IPS-18c (cell line): ENCODE measurements around the gene SYS1.

ENCODE experiments used
- H3K4me3 ChIP-seq: 2 replicates; pipeline ENCODE4 v1.7.0; 2013; ENCODE audit warnings: low read depth, mild to moderate bottlenecking, low read length, moderate library complexity; ENCODE audit not compliant: insufficient read depth
- H3K9me3 ChIP-seq: one replicate; pipeline ENCODE4 v1.6.1; 2013; ENCODE audit warnings: mild to moderate bottlenecking, low read length, moderate library complexity; ENCODE audit not compliant: control insufficient read depth, insufficient read depth

The SYS1 gene

DNA sequence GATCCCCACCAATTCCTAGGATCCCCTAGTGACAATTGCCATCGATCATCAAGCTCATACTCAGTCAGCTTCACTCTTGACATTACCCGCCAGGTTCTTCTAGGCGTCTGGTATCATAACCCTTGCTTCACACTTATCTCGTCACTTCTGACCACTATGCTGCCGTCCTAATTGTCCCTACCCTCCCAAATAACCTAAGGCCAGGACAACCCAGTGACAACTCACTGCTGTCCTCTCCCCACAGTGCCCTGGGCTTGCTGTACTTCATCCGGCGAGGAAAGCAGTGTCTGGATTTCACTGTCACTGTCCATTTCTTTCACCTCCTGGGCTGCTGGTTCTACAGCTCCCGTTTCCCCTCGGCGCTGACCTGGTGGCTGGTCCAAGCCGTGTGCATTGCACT is 3.7 kb downstream of the SYS1 start:
- H3K9me3 ChIP-seq: no peaks in the 10 kb centered on the region

DNA sequence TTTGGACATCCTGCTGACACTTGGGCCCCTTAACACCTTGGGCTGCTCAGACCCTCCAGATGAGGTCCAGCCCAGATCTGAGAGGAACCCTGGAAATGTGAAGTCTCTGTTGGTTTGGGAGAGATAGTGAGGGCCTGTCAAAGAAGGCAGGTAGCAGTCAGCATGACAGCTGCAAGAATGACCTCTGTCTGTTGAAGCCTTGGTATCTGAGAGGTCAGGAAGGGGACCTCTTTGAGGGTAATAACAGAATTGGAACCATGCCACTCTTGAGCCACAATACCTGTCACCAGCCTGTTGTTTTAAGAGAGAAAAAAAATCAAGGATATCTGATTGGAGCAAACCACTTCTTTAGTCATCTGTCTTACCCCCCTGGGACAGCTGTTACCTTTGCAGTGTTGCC is 4.2 kb downstream of the SYS1 start:
- Histone ChIP-seq H3K9me3 (no peaks in the 10 kb centered on the region), H3K4me3 (no peak overlapping the region)

More for the DNA sequence above, 3.7 kb downstream of the SYS1 start:
- H3K4me3 ChIP-seq: no peak overlapping the region

- H3K9me3 ChIP-seq: no peaks in the 10 kb centered on the region
- H3K4me3 ChIP-seq: no peak overlapping the region
Measured at GRCh38 chr20:45368221-45368980, 5.4 kb downstream of the SYS1 start.

DNA sequence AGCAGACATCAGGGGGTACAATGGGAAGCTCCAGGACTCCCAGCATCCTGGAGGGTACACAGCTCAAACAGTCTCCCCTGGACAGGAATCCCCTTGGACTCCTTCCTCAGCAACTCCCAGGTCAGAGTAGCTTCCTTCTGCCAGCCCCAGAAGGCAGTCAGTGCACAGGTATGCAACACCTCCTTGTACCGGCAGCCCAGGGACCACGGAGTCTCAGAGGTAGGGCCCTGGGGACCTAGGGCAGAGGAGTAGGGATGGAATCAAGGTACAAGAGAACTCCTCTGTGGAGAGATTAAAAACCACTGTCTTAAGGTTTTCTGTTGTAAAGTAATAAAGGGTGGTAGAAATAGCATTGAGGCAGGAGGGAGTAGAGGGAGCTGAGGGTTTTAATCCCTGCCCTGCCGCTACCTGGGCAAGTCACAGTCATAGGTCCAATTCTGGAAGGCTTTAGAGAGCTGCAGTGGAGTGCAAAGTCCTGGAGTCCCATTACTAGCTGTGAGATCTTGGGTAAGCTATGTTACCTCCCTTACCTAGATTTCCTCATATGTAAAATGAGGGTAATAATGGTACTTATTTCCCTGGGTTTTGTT is 7.7 kb downstream of the SYS1 start:
- H3K9me3 ChIP-seq: no peaks in the 10 kb centered on the region

GRCh38 chr20:45372241-45372640 is 9.3 kb downstream of the SYS1 start:
- Histone ChIP-seq H3K4me3 (no peak overlapping the region; the same call in 1 of the 2 replicates), H3K9me3 (no peaks in the 10 kb centered on the region)

More for the DNA sequence above, 7.7 kb downstream of the SYS1 start:
- no peak overlapping the region for H3K4me3 ChIP-seq

GRCh38 chr20:45372646-45373352 is 9.8 kb downstream of the SYS1 start:
- no peaks in the 10 kb centered on the region for H3K9me3 ChIP-seq
- H3K4me3 ChIP-seq: peak overlapping the region; percentile 45

GRCh38 chr20:45373353-45374100 is 10.6 kb downstream of the SYS1 start:
- Histone ChIP-seq H3K4me3 (peak overlapping the region; percentile 45), H3K9me3 (no peaks in the 10 kb centered on the region)

GRCh38 chr20:45374101-45374467 is 11.1 kb downstream of the SYS1 start:
- Histone ChIP-seq H3K4me3 (no peak overlapping the region), H3K9me3 (no peaks in the 10 kb centered on the region)

- no peaks in the 10 kb centered on the region for H3K9me3 ChIP-seq
- no peak overlapping the region for H3K4me3 ChIP-seq
Measured at GRCh38 chr20:45374966-45375365, 12.0 kb downstream of the SYS1 start.

DNA sequence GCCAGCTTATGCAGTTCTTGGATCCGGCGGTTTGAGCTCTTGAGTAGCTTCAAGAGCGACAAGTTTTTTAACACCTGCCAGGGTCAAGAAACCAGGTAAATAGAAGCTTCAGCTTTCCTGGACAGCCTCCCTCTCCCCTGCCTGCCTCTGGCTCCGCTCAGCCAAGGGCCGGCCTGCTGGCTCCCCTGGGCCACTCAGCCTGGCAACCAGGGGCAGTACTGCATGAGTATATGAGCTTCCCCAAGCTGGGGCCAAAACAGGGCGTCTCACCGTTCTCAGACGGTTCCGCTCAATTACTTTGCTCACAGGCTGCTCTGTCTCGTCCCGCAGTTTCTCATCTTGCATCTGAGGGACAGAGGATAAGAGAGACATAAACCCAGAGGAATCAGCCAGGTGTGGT is 14.3 kb downstream of the SYS1 start:
- H3K4me3 ChIP-seq: no peak overlapping the region
- H3K9me3 ChIP-seq: no peaks in the 10 kb centered on the region

DNA sequence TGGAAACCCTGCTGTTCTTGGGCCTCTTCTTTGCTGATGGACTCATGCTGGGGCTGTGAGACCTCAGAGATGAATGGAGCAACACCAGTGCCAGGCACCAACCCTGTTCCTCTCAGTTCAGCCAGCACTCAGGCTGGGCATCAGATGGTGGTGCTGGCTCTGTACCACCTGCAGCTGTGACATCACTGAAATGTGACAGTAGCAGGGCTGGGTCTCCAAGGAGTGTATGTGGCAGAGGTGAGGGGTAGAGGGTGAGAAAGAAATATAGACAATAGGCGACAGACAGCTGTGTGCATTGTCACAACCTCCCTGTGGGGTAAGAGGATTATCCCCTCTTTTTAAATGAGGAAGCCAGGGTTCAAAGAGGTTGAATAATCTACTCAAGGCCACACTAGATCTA is 15.2 kb downstream of the SYS1 start, which contains the start of gene TP53TG5:
Gene TP53TG5, minus strand, starts transcription at position 135 of the 400 bp plus-strand sequence. Its CDS starts 89 bp downstream, at position 46.
- Histone ChIP-seq H3K4me3 (no peak within 1 kb of the TSS), H3K9me3 (no peaks in the 10 kb centered on the region)

- no peaks in the 10 kb centered on the region for H3K9me3 ChIP-seq
- H3K4me3 ChIP-seq: no peak overlapping the region
Measured at GRCh38 chr20:45387274-45387673, 24.3 kb downstream of the SYS1 start.

DNA sequence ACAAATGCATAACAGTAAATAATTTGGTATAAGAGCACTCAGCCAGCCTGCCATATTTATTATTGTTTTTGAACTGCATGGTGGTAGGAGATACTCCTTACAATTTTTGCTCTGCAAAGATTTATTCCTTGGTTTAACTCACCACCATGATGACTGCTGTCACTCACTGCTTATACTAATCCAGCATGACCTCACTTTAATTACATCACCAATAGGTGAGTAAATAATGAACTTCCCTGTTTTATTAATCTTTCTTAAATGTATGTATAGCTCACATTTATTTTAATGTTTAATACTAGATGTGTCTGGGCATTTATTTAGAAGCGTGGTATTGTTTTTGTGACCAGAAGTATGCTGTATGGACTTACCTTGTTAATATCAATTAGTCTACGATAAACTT is 28.0 kb downstream of the SYS1 start:
- no peaks in the 10 kb centered on the region for H3K9me3 ChIP-seq
- no peak overlapping the region for H3K4me3 ChIP-seq

- H3K9me3 ChIP-seq: no peaks in the 10 kb centered on the region
- H3K4me3 ChIP-seq: no peak overlapping the region
Measured at GRCh38 chr20:45391559-45391958, 28.6 kb downstream of the SYS1 start.

DNA sequence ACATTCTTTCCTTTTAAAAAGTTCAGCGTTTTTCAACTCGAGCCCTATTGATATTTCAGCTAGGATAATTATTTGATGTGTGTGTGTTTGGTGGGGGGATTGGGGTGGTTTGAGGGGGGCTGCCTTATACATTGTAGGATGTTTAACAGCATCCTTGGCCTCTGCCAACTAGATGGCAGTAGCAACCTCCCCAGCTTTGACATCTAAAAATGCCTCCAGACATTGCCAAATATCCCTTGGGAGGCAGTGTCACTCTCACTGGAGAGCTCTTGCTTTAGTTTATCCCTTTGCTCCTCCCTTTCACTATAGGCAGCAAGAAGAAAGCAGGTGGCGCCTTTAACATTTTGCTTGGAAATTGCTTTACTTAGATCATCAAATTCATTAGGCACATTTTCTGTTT is 29.8 kb downstream of the SYS1 start:
- H3K9me3 ChIP-seq: no peaks in the 10 kb centered on the region

GRCh38 chr20:45394221-45395113 is 31.5 kb downstream of the SYS1 start:
- H3K9me3 ChIP-seq: no peaks in the 10 kb centered on the region
- no peak overlapping the region for H3K4me3 ChIP-seq

More for the DNA sequence above, 29.8 kb downstream of the SYS1 start:
- H3K4me3 ChIP-seq: no peak overlapping the region

DNA sequence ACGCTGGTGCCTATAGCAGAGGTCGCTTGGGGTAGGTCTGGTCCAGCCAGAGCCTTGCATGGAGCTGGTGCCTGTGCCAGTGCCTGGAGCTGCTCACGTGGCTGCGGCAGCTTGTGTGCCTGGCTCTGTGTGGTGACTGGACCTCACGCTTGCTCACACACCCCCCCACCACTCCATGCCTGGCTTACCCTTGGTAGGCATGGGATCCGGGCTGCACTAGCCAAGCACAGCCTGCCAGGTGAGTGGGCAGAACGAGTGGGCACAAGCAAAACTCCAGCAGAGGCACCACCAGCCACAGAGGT is 32.1 kb downstream of the SYS1 start:
- H3K4me3 ChIP-seq: no peak overlapping the region
- peaks cover 1% of the 10 kb centered on the region for H3K9me3 ChIP-seq
